Metanephros (tissue), 2 donors: Measurements from ENCODE around the gene PPAN. TPM values are rescaled to one million over a fixed set of nuclear protein-coding genes. Genes with fewer than 3 reads are reported as not detected.
A peak's percentile ranks its signal among the peaks of the same experiment; 100 is the strongest.

ENCODE experiments used
- small RNA-seq: library from RNA; depleted of rRNA; stranded (forward); fragments of <200 nt; gene quantifications from one replicate; pipeline ENCODE3, GENCODE V24; 2014; ENCODE audit warnings: low replicate concordance
- total RNA-seq: library from RNA; depleted of rRNA; stranded (reverse); fragments of >200 nt; gene quantifications from one replicate; pipeline ENCODE4 v1.2.3, GENCODE V29; 2014

Gene PPAN
- total RNA-seq = 18.2 TPM

GRCh38 chr19:10106100-10106936 lies at the start of gene PPAN:
Gene PPAN, plus strand, starts transcription at chr19:10106362. Its CDS starts 33 bp downstream, at chr19:10106395.

GRCh38 chr19:10085641-10086590 lies 20.2 kb upstream of the PPAN start, which contains the start of gene SHFL:
Gene SHFL, plus strand, starts transcription at chr19:10086317. Its CDS starts 111 bp downstream, at chr19:10086428.

GRCh38 chr19:10111405-10111811 lies 5.2 kb downstream of the PPAN start, which contains the start of gene P2RY11:
Gene P2RY11, plus strand, starts transcription at chr19:10111693. Its CDS starts 29 bp downstream, at chr19:10111722.

Small RNA genes lying within 50 kb of the gene (small RNA-seq; reads per million reads assigned to genes)
- gene SNORD105 = 49.1 reads per million, percentile 97 among the genes with 10 or more reads in this experiment
- 3,247 reads per million, percentile 100 among the genes with 10 or more reads in this experiment for gene SNORD105B

Other genes with a start within 250 kb of the PPAN start
- gene OLFM2, start 169.8 kb upstream of the PPAN start, total RNA-seq = 22.2 TPM
- 9.5 TPM for gene COL5A3, start 95.9 kb upstream of the PPAN start, total RNA-seq
- not detected for gene RDH8, start 92.9 kb upstream of the PPAN start, total RNA-seq
- 25.0 TPM for gene SHFL, start 20.0 kb upstream of the PPAN start, total RNA-seq
- 2.8 TPM for gene ANGPTL6, start 3.7 kb upstream of the PPAN start, total RNA-seq
- gene P2RY11, start 5.3 kb downstream of the PPAN start, total RNA-seq = 9.7 TPM
- 239 TPM for gene EIF3G, start 13.5 kb downstream of the PPAN start, total RNA-seq
- gene DNMT1, start 88.6 kb downstream of the PPAN start, total RNA-seq = 56.9 TPM
- 13.9 TPM for gene S1PR2, start 125.0 kb downstream of the PPAN start, total RNA-seq
- gene MRPL4, start 145.9 kb downstream of the PPAN start, total RNA-seq = 30.4 TPM
- gene ICAM1, start 164.8 kb downstream of the PPAN start, total RNA-seq = 53.6 TPM
- 3.0 TPM for gene ICAM4, start 180.6 kb downstream of the PPAN start, total RNA-seq
- gene ICAM5, start 183.6 kb downstream of the PPAN start, total RNA-seq = 2.2 TPM
- 6.8 TPM for gene ZGLP1, start 203.5 kb downstream of the PPAN start, total RNA-seq
- 20.7 TPM for gene FDX2, start 209.7 kb downstream of the PPAN start, total RNA-seq
- gene RAVER1, start 227.2 kb downstream of the PPAN start, total RNA-seq = 33.8 TPM
- 17.2 TPM for gene ICAM3, start 233.3 kb downstream of the PPAN start, total RNA-seq